A549 treated with RU486 at 1 μM for 4 hours (cell line): ENCODE data around the gene TOX2. TPM values are rescaled to one million over a fixed set of nuclear protein-coding genes. Genes with fewer than 3 reads are reported as not detected.

ENCODE experiments used
- total RNA-seq: library from RNA; stranded (reverse); fragments of 200-300 nt; extraction: Qiagen RNA extraction; gene quantifications from 5 replicates; pipeline ENCODE4 v1.2.3, GENCODE V29; 2022; ENCODE audit warnings: low read depth

TOX2 gene, protein sequence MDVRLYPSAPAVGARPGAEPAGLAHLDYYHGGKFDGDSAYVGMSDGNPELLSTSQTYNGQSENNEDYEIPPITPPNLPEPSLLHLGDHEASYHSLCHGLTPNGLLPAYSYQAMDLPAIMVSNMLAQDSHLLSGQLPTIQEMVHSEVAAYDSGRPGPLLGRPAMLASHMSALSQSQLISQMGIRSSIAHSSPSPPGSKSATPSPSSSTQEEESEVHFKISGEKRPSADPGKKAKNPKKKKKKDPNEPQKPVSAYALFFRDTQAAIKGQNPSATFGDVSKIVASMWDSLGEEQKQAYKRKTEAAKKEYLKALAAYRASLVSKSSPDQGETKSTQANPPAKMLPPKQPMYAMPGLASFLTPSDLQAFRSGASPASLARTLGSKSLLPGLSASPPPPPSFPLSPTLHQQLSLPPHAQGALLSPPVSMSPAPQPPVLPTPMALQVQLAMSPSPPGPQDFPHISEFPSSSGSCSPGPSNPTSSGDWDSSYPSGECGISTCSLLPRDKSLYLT
- 8.9 to 10.2 TPM (median 9.4 TPM) in 5 replicates for total RNA-seq

DNA sequence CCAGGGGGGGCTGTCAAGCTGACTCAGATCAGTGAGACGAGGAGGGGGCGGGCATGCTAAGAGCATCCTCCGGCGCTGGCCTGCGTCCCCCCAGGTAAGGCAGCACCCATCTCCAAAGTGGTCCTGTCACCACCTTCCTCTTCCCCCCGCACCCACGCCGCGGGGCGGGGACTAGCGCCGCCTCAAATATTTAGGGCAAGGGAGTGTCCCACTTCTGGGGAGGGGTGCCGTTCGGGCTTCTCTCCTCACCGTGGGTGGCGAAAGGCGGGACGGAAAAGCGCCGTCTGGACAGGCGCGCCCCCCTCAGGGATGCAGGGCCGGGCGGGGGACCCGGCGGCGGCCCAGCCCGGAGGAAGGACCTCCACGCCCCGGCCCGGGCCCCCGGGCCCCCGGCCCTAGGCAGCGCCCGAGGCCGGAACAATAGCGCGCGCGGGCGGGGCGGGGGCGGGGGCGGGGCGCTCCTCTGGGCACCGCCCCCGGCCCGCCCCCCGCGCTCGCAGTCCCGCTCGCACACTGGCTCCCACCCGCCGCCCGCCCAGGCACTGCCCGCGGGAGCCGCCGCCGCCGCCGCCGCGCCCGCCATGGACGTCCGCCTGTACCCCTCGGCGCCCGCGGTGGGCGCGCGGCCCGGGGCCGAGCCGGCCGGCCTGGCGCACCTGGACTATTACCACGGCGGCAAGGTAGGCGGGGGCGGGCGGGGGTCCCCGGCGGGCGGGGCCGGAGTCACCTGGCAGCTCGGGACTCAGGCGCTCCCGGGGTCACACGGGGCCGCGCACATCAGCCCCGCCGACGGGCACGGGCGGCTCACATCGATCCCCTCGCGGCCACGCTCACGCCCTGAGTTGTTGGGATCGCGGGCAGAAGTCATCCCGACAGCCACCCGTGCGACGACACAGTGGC, at the start of gene TOX2:
Gene TOX2, plus strand, starts transcription at position 542 of the 900 bp plus-strand sequence. Its CDS starts 40 bp downstream, at position 582.

Other genes starting within 250 kb of the TOX2 start
- 77.9 to 92.0 TPM (median 80.1 TPM) in 5 replicates for gene MYBL2, start 247.7 kb upstream of the TOX2 start, total RNA-seq
- not detected in 5 replicates for gene GTSF1L, start 187.8 kb upstream of the TOX2 start, total RNA-seq